HG02588 (cell line): ENCODE data around the gene ERICH6B.
"Not testable (repeated sequence)": the region's sequence is repeated elsewhere in the genome, so short reads cannot be mapped to it uniquely, and the experiment has no call there.

Experiments used
- ATAC-seq: cut with Tn5 transposase; IDR thresholded peaks from one replicate; pipeline ENCODE4 v1.9.1; 2021; ENCODE audit warnings: mild to moderate bottlenecking, moderate library complexity; ENCODE audit not compliant: unreplicated experiment

The ERICH6B gene

GRCh38 chr13:45615501-45616101, at the start of gene ERICH6B:
Gene ERICH6B, minus strand, starts transcription at chr13:45615739. Its CDS starts 18,734 bp downstream, at chr13:45597005.
- no peak for ATAC-seq

- ATAC-seq: not testable (repeated sequence)
Measured at GRCh38 chr13:45662903-45663302, 47.4 kb upstream of the ERICH6B start.

GRCh38 chr13:45662162-45662561, 46.6 kb upstream of the ERICH6B start:
- no peak for ATAC-seq

- not testable (repeated sequence) for ATAC-seq
Measured at GRCh38 chr13:45660458-45660857, 44.9 kb upstream of the ERICH6B start.

- ATAC-seq: no peak
Measured at GRCh38 chr13:45659536-45659935, 44.0 kb upstream of the ERICH6B start.

- ATAC-seq: no peak
Measured at GRCh38 chr13:45658586-45659235, 43.2 kb upstream of the ERICH6B start.

- no peak for ATAC-seq
Measured at GRCh38 chr13:45654633-45655349, 39.3 kb upstream of the ERICH6B start.

GRCh38 chr13:45645263-45645662, 29.7 kb upstream of the ERICH6B start:
- ATAC-seq: not testable (repeated sequence)

GRCh38 chr13:45642159-45642558, 26.6 kb upstream of the ERICH6B start:
- ATAC-seq: not testable (repeated sequence)

GRCh38 chr13:45635291-45635690, 19.8 kb upstream of the ERICH6B start:
- not testable (repeated sequence) for ATAC-seq

- no peak for ATAC-seq
Measured at GRCh38 chr13:45630791-45631190, 15.3 kb upstream of the ERICH6B start.

GRCh38 chr13:45629940-45630339, 14.4 kb upstream of the ERICH6B start:
- ATAC-seq: no peak

GRCh38 chr13:45628094-45628493, 12.6 kb upstream of the ERICH6B start:
- no peak for ATAC-seq

GRCh38 chr13:45627656-45628055, 12.1 kb upstream of the ERICH6B start:
- no peak for ATAC-seq

- no peak for ATAC-seq
Measured at GRCh38 chr13:45626731-45627374, 11.3 kb upstream of the ERICH6B start.

GRCh38 chr13:45623516-45624090, 8.1 kb upstream of the ERICH6B start:
- no peak for ATAC-seq

- no peak for ATAC-seq
Measured at GRCh38 chr13:45621950-45622349, 6.4 kb upstream of the ERICH6B start.

- ATAC-seq: no peak
Measured at GRCh38 chr13:45607931-45608330, 7.6 kb downstream of the ERICH6B start.

- ATAC-seq: no peak
Measured at GRCh38 chr13:45604892-45605291, 10.6 kb downstream of the ERICH6B start.

- ATAC-seq: no peak
Measured at GRCh38 chr13:45603338-45603737, 12.2 kb downstream of the ERICH6B start.
